Measurements from ENCODE around the gene VAMP3. TPM values are rescaled to one million over a fixed set of nuclear protein-coding genes. Genes with fewer than 3 reads are reported as not detected.

The VAMP3 gene
- 135 TPM for total RNA-seq
- long read RNA-seq, transcript VAMP3-202 (5 exons, 954 nt) = minor isoform, 20 of 146 reads
- long read RNA-seq, transcript VAMP3-201 (5 exons, 2,205 nt) = major isoform, 96 of 146 reads
- long read RNA-seq, partial matches to known transcripts = 23 of 146 reads
- long read RNA-seq, other reads (novel, unspliced or antisense) = 7 of 146 reads

- Histone ChIP-seq H3K27ac (peak within 1 kb of the TSS; percentile 97), H3K9me3 (no peaks in the 10 kb centered on the region), H3K4me3 (peak within 1 kb of the TSS; percentile 90), H3K4me1 (peaks cover 28% of the 10 kb centered on the region), H3K27me3 (ENCODE audit: low read depth) (no peaks in the 10 kb centered on the region), H3K36me3 (peaks cover 33% of the 10 kb centered on the region)
- intact Hi-C loops (cut with DNase I) = no loop called here
- DNase-seq (peak; percentile 91), ATAC-seq (peak; percentile 98 to 99)
- TF ChIP-seq CTCF (IDR thresholded peaks at IDR 0.05) = no peak
Observed at GRCh38 chr1:7770997-7771822, at the start of gene VAMP3. Gene VAMP3, plus strand, starts transcription at chr1:7771296. Its CDS starts 88 bp downstream, at chr1:7771384.

GRCh38 chr1:7721940-7722669 lies 49.0 kb upstream of the VAMP3 start:
- ATAC-seq (no peak), DNase-seq (no peak)

GRCh38 chr1:7722670-7723012 lies 48.5 kb upstream of the VAMP3 start:
- TF ChIP-seq CTCF (IDR thresholded peaks at IDR 0.05) = no peak
- no peaks in the 10 kb centered on the region for H3K9me3 ChIP-seq
- H3K27ac ChIP-seq = no peak overlapping the region

More at GRCh38 chr1:7721940-7722669, 49.0 kb upstream of the VAMP3 start:
- no peaks in the 10 kb centered on the region for H3K36me3 ChIP-seq
- peaks cover 6% of the 10 kb centered on the region for H3K4me1 ChIP-seq
- H3K4me3 ChIP-seq = no peak overlapping the region
- H3K27ac ChIP-seq = no peak overlapping the region
- TF ChIP-seq CTCF (IDR thresholded peaks at IDR 0.05) = no peak
- no peaks in the 10 kb centered on the region for H3K27me3 ChIP-seq (ENCODE audit: low read depth)
- intact Hi-C loops (cut with DNase I) = no loop called here
- no peaks in the 10 kb centered on the region for H3K9me3 ChIP-seq

GRCh38 chr1:7726623-7727022 lies 44.5 kb upstream of the VAMP3 start:
- Histone ChIP-seq H3K4me3 (no peak overlapping the region), H3K9me3 (no peaks in the 10 kb centered on the region), H3K27me3 (ENCODE audit: low read depth) (no peaks in the 10 kb centered on the region), H3K36me3 (no peaks in the 10 kb centered on the region), H3K4me1 (peaks cover 6% of the 10 kb centered on the region), H3K27ac (peak overlapping the region; percentile 5)
- intact Hi-C loops (cut with DNase I) = no loop called here
- DNase-seq = no peak
- peak in 1 of 2 donors; percentile 21 for ATAC-seq
- TF ChIP-seq CTCF (IDR thresholded peaks at IDR 0.05) = no peak

More at GRCh38 chr1:7722670-7723012, 48.5 kb upstream of the VAMP3 start:
- ATAC-seq (no peak), DNase-seq (no peak)
- intact Hi-C loops (cut with DNase I) = no loop called here
- Histone ChIP-seq H3K4me1 (peaks cover 6% of the 10 kb centered on the region), H3K27me3 (ENCODE audit: low read depth) (no peaks in the 10 kb centered on the region), H3K36me3 (no peaks in the 10 kb centered on the region), H3K4me3 (no peak overlapping the region)

GRCh38 chr1:7727809-7728471 lies 43.2 kb upstream of the VAMP3 start:
- Histone ChIP-seq H3K4me1 (peaks cover 6% of the 10 kb centered on the region), H3K27ac (no peak overlapping the region), H3K4me3 (no peak overlapping the region), H3K36me3 (no peaks in the 10 kb centered on the region), H3K9me3 (no peaks in the 10 kb centered on the region), H3K27me3 (ENCODE audit: low read depth) (no peaks in the 10 kb centered on the region)
- DNase-seq = no peak
- TF ChIP-seq CTCF (IDR thresholded peaks at IDR 0.05) = no peak
- intact Hi-C loops (cut with DNase I) = no loop called here
- ATAC-seq = no peak
